C4-2B (cell line): ENCODE data around the gene KIF26B.

ENCODE experiments used
- ZFX ChIP-seq: fragments of 450-650 bp; IDR thresholded peaks from 2 replicates; pipeline ENCODE4 v1.6.1; 2017
- TF ChIP-seq, protein P1 (sequence below): fragments of 450-650 bp; conservative IDR thresholded peaks from 2 replicates; pipeline ENCODE4 v1.5.1; 2017; ENCODE audit warnings: mild to moderate bottlenecking

DNA sequence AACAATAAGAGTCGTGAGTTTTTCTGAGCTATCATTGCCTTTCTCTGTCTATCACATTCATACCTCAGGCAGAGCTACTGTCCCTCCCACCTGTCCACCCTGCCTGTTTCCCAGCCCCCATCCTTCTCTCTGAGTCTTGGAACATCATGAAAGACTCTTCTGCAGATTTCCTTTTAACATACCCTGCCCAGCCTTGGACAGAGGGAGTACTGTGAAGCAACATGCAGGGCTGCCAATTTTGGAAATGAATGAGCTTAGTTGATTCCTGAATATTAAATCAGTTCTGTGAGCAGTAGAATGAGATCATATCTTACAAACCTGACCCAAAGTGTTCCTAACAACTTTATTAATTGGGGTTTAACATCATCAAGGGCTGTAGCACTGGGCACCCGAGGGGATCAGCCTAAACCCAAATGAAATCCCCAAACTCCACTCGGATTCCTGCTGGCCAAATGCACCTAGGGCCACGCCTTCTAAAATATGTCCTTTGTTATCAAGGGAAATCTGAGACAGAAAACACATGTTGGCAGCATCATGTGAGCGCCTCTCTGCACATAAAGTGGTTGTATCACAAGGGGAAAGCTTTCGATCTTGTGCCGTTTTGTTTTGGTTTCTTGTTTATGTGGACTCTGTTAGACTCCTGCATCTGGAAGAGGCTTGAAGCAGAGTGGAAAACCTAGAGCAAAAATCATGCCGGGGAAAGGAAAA is 357.6 kb downstream of the KIF26B start:
- no peak for TF ChIP-seq ZFX
- TF ChIP-seq, protein P1, sequence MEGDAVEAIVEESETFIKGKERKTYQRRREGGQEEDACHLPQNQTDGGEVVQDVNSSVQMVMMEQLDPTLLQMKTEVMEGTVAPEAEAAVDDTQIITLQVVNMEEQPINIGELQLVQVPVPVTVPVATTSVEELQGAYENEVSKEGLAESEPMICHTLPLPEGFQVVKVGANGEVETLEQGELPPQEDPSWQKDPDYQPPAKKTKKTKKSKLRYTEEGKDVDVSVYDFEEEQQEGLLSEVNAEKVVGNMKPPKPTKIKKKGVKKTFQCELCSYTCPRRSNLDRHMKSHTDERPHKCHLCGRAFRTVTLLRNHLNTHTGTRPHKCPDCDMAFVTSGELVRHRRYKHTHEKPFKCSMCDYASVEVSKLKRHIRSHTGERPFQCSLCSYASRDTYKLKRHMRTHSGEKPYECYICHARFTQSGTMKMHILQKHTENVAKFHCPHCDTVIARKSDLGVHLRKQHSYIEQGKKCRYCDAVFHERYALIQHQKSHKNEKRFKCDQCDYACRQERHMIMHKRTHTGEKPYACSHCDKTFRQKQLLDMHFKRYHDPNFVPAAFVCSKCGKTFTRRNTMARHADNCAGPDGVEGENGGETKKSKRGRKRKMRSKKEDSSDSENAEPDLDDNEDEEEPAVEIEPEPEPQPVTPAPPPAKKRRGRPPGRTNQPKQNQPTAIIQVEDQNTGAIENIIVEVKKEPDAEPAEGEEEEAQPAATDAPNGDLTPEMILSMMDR: no peak
